Liver (tissue), 9 donors: ENCODE data around the gene PNKD. TPM values are rescaled to one million over a fixed set of nuclear protein-coding genes. Genes with fewer than 3 reads are reported as not detected.

ENCODE experiments used
- DNase-seq: peaks from one replicate; pipeline ENCODE4 v3.0.0-alpha.2; 2017; ENCODE audit warnings: low spot score
- H3K27ac ChIP-seq, 2 donors: one replicate each; pipeline ENCODE4 v1.7.0; 2013; ENCODE audit warnings: inconsistent platforms in 2 of 2, low read length in 2 of 2, control low read depth in 1 of 2, low read depth in 1 of 2, mild to moderate bottlenecking in 1 of 2
- H3K27me3 ChIP-seq, 4 donors: one replicate each; pipeline versions ENCODE4 v1.6.1 to v1.7.0; 2013; ENCODE audit warnings: low read length in 3 of 4, inconsistent platforms in 1 of 4, mild to moderate bottlenecking in 1 of 4, moderate library complexity in 1 of 4; ENCODE audit not compliant: control insufficient read depth in 4 of 4, insufficient read depth in 4 of 4
- H3K36me3 ChIP-seq, 4 donors: one replicate each; pipeline versions ENCODE4 v1.6.1 to v1.7.0; 2013; ENCODE audit warnings: low read length in 3 of 4, mild to moderate bottlenecking in 3 of 4, low read depth in 1 of 4, moderate library complexity in 1 of 4; ENCODE audit not compliant: control insufficient read depth in 4 of 4, insufficient read depth in 3 of 4
- H3K4me1 ChIP-seq, 4 donors: one replicate each; pipeline versions ENCODE4 v1.6.1 to v1.7.0; 2013; ENCODE audit warnings: low read length in 3 of 4, mild to moderate bottlenecking in 3 of 4, moderate library complexity in 1 of 4; ENCODE audit not compliant: control insufficient read depth in 4 of 4, insufficient read depth in 4 of 4
- H3K4me3 ChIP-seq, 3 donors: one replicate each; pipeline versions ENCODE4 v1.6.1 to v1.7.0; 2013; ENCODE audit warnings: low read length in 3 of 3, control low read depth in 1 of 3, low read depth in 1 of 3, mild to moderate bottlenecking in 1 of 3
- H3K9ac ChIP-seq, 2 donors: one replicate each; pipeline ENCODE4 v1.7.0; 2013; ENCODE audit warnings: low read length in 2 of 2, mild to moderate bottlenecking in 2 of 2, moderate library complexity in 2 of 2, control low read depth in 1 of 2, low read depth in 1 of 2
- H3K9me3 ChIP-seq, 4 donors: one replicate each; pipeline versions ENCODE4 v1.6.1 to v1.7.0; 2013; ENCODE audit warnings: low read length in 3 of 4; ENCODE audit not compliant: control insufficient read depth in 4 of 4
- CTCF ChIP-seq: fragments of 150-350 bp; IDR thresholded peaks from 2 replicates; pipeline ENCODE4 v1.5.1; 2017; ENCODE audit warnings: improper control_type of control experiment, low read depth, low read length; ENCODE audit not compliant: missing input control
- FOXA1 ChIP-seq: IDR thresholded peaks from 2 replicates; pipeline ENCODE4 v1.6.1; 2016; ENCODE audit warnings: antibody characterized with exemption
- FOXA2 ChIP-seq: IDR thresholded peaks from 2 replicates; pipeline ENCODE4 v1.6.1; 2016; ENCODE audit warnings: antibody characterized with exemption
- GABPA ChIP-seq, 2 donors: IDR thresholded peaks in 1 of 2; conservative IDR thresholded peaks in 1 of 2; 2 replicates each; pipeline ENCODE4 v1.6.1; 2016; ENCODE audit warnings: antibody characterized with exemption in 2 of 2, mild to moderate bottlenecking in 1 of 2, moderate library complexity in 1 of 2
- HNF4A ChIP-seq, 2 donors: conservative IDR thresholded peaks; 2 replicates each; pipeline ENCODE4 v1.6.1; 2016; ENCODE audit warnings: antibody characterized with exemption in 2 of 2, mild to moderate bottlenecking in 2 of 2
- HNF4G ChIP-seq: IDR thresholded peaks from 2 replicates; pipeline ENCODE4 v1.6.1; 2016; ENCODE audit warnings: antibody characterized with exemption
- JUND ChIP-seq, 2 donors: IDR thresholded peaks; 2 replicates each; pipeline ENCODE4 v1.6.1; 2016; ENCODE audit warnings: antibody characterized with exemption in 2 of 2
- NR2F2 ChIP-seq: IDR thresholded peaks from 2 replicates; pipeline ENCODE4 v1.6.1; 2016; ENCODE audit warnings: antibody characterized with exemption
- RAD21 ChIP-seq, 2 donors: IDR thresholded peaks; 2 replicates each; pipeline ENCODE4 v1.6.1; 2016; ENCODE audit warnings: antibody characterized with exemption in 2 of 2, mild to moderate bottlenecking in 2 of 2
- RXRA ChIP-seq, 2 donors: IDR thresholded peaks; 2 replicates each; pipeline ENCODE4 v1.6.1; 2017 to 2018; ENCODE audit warnings: antibody characterized with exemption in 2 of 2, mild to moderate bottlenecking in 1 of 2
- SP1 ChIP-seq: IDR thresholded peaks from 2 replicates; pipeline ENCODE4 v1.6.1; 2018; ENCODE audit warnings: antibody characterized with exemption, mild to moderate bottlenecking
- YY1 ChIP-seq: IDR thresholded peaks from 2 replicates; pipeline ENCODE4 v1.6.1; 2016; ENCODE audit warnings: antibody characterized with exemption, mild to moderate bottlenecking
- WGBS: extraction: QIAGEN DNeasy Blood & Tissue Kit; methylation state at CpG from one replicate; pipeline ENCODE4 v1.1.7; 2013; 5-methylcytosine and 5-hydroxymethylcytosine counted together
- polyA plus RNA-seq, 2 donors: library from polyadenylated mRNA; stranded (reverse) in 1 of 2; unstranded in 1 of 2; fragments of 200-250 nt in 1 of 2; fragments of >200 nt in 1 of 2; fragmentation: Nextera tagmentation in 1 of 2; extraction: Ambion mirVana in 1 of 2; gene quantifications; one replicate each; pipeline versions ENCODE4 v1.2.1 to v1.2.3, GENCODE V29; 2013 to 2015
- total RNA-seq, 2 donors: library from RNA; depleted of rRNA; stranded (reverse); fragments of >200 nt; gene quantifications; one replicate each; pipeline ENCODE4 v1.2.3, GENCODE V29; 2014
- TF ChIP-seq, protein P1 (sequence below): IDR thresholded peaks from 2 replicates; pipeline ENCODE4 v1.6.1; 2016; ENCODE audit warnings: antibody characterized with exemption, mild to moderate bottlenecking
- TF ChIP-seq, protein P2 (sequence below): IDR thresholded peaks from 2 replicates; pipeline ENCODE4 v1.6.1; 2016; ENCODE audit warnings: antibody characterized with exemption
- TF ChIP-seq, protein P3 (sequence below): IDR thresholded peaks from 2 replicates; pipeline ENCODE4 v1.6.1; 2016; ENCODE audit warnings: antibody characterized with exemption
- donor health status: healthy.
- donor health status: healthy.
- donor health status: healthy.
- donor health status: healthy.
- donor health status: healthy.

PNKD gene
- total and polyA plus RNA-seq, 4 donors, result 28.5 to 161 (median 94.9) TPM

DNA sequence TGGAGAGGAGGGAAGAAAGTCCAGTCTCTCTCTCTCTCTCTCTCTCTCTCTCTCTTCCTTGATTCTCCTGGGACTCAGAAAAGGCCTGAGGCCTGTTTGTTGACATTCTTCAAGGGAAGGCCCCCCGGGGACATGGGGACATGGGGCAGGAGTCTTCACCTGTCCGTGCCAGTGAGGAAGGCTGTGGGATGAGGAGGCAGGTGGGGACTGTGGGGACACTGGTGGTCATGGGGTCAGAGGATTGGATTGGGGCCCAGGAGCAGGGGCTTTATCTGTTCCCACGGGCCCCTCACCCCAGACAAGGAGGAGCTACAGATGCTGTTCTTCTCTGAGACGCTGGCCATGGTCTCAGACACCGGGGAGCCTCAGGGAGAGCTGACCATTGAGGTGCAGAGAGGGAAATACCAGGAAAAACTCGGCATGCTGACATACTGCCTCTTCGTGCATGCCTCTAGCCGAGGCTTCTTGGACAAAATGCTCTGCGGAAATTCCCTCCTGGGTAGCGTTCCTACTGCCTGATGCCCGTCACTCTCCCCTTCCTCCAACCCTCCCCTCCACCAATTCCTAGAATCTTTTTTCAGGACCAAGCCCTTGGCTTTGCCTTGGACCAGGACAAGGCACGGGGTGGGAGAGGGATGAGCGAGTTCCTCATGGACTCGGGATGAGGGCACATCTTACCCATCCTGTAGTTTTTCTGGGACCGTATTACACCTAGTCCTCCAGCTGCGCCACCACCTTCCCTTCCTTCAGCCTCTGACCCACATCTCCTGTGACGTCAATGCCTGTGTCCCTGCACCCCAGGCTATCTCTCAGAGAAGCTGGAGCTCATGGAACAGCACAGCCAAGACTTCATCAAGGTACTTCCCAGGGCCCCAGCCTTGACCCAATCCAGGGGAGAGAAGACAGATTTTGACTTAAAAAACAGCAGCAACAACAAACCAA lies 87.2 kb downstream of the PNKD start:
- Histone ChIP-seq H3K9me3 (no peaks in the 10 kb centered on the region), H3K9ac (no peak overlapping the region), H3K27me3 (no peaks in the 10 kb centered on the region), H3K4me1 (peaks cover 0 to 7% (median 4%) of the 10 kb centered on the region in 4 donors), H3K4me3 (no peak overlapping the region), H3K27ac (no peak overlapping the region), H3K36me3 (no peaks in the 10 kb centered on the region)
- TF ChIP-seq, protein P1, sequence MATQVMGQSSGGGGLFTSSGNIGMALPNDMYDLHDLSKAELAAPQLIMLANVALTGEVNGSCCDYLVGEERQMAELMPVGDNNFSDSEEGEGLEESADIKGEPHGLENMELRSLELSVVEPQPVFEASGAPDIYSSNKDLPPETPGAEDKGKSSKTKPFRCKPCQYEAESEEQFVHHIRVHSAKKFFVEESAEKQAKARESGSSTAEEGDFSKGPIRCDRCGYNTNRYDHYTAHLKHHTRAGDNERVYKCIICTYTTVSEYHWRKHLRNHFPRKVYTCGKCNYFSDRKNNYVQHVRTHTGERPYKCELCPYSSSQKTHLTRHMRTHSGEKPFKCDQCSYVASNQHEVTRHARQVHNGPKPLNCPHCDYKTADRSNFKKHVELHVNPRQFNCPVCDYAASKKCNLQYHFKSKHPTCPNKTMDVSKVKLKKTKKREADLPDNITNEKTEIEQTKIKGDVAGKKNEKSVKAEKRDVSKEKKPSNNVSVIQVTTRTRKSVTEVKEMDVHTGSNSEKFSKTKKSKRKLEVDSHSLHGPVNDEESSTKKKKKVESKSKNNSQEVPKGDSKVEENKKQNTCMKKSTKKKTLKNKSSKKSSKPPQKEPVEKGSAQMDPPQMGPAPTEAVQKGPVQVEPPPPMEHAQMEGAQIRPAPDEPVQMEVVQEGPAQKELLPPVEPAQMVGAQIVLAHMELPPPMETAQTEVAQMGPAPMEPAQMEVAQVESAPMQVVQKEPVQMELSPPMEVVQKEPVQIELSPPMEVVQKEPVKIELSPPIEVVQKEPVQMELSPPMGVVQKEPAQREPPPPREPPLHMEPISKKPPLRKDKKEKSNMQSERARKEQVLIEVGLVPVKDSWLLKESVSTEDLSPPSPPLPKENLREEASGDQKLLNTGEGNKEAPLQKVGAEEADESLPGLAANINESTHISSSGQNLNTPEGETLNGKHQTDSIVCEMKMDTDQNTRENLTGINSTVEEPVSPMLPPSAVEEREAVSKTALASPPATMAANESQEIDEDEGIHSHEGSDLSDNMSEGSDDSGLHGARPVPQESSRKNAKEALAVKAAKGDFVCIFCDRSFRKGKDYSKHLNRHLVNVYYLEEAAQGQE, result no peak
- 82% methylated on average over 17 of the region's 17 CpGs for WGBS
- DNase-seq, result no peak

- Histone ChIP-seq H3K27me3 (no peaks in the 10 kb centered on the region), H3K36me3 (no peaks in the 10 kb centered on the region), H3K4me1 (peaks cover 0 to 2% (median 0%) of the 10 kb centered on the region in 4 donors), H3K27ac (no peak overlapping the region), H3K4me3 (no peak overlapping the region), H3K9me3 (no peaks in the 10 kb centered on the region), H3K9ac (no peak overlapping the region)
- WGBS, result 89% methylated on average over 4 of the region's 4 CpGs
- DNase-seq, result no peak
- no peak for TF ChIP-seq JUND (IDR thresholded peaks at IDR 0.05)
Observed at GRCh38 chr2:218360453-218360852, 90.1 kb downstream of the PNKD start.

- Histone ChIP-seq H3K9ac (no peak overlapping the region), H3K27ac (no peak overlapping the region), H3K4me3 (no peak overlapping the region), H3K27me3 (no peaks in the 10 kb centered on the region), H3K4me1 (peaks cover 0 to 5% (median 0%) of the 10 kb centered on the region in 4 donors), H3K36me3 (no peaks in the 10 kb centered on the region), H3K9me3 (no peaks in the 10 kb centered on the region)
- WGBS, result 88% methylated on average over 8 of the region's 8 CpGs
- DNase-seq, result no peak
- no peak for TF ChIP-seq HNF4A (conservative IDR thresholded peaks at IDR 0.05)
- TF ChIP-seq, protein P2, sequence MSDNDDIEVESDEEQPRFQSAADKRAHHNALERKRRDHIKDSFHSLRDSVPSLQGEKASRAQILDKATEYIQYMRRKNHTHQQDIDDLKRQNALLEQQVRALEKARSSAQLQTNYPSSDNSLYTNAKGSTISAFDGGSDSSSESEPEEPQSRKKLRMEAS, result no peak
- TF ChIP-seq JUND (IDR thresholded peaks at IDR 0.05), result no peak
- TF ChIP-seq HNF4G, result no peak
- no peak for TF ChIP-seq FOXA2
- TF ChIP-seq YY1, result no peak
- TF ChIP-seq, protein P1, result no peak
- TF ChIP-seq RAD21 (IDR thresholded peaks at IDR 0.05), result no peak
- TF ChIP-seq CTCF, result no peak
- TF ChIP-seq RXRA (IDR thresholded peaks at IDR 0.05), result no peak
- no peak for TF ChIP-seq GABPA (IDR thresholded peaks at IDR 0.05 in 1 of 2, conservative IDR thresholded peaks at IDR 0.05 in 1 of 2)
- no peak for TF ChIP-seq FOXA1
- TF ChIP-seq SP1, result no peak
- TF ChIP-seq NR2F2, result no peak
- TF ChIP-seq, protein P3, sequence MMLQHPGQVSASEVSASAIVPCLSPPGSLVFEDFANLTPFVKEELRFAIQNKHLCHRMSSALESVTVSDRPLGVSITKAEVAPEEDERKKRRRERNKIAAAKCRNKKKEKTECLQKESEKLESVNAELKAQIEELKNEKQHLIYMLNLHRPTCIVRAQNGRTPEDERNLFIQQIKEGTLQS, result no peak
Observed at GRCh38 chr2:218362606-218363005, 92.3 kb downstream of the PNKD start.
